Neuronal stem cell (in vitro differentiated cells): Measurements from ENCODE around the gene PPEF2.
A peak's percentile ranks its signal among the peaks of the same experiment; 100 is the strongest.

ENCODE experiments used
- DNase-seq: peaks from one replicate; pipeline ENCODE4 v3.0.0-alpha.2; 2013; ENCODE audit warnings: low spot score
- H2AFZ ChIP-seq: one replicate; pipeline ENCODE4 v1.6.1; 2013; ENCODE audit warnings: mild to moderate bottlenecking, low read length, inconsistent platforms
- H2AK5ac ChIP-seq: 2 replicates; pipeline ENCODE4 v1.6.1; 2013; ENCODE audit warnings: low read depth, mild to moderate bottlenecking, inconsistent platforms, low read length, moderate library complexity, mixed read lengths
- H2BK120ac ChIP-seq: 2 replicates; pipeline ENCODE4 v1.6.1; 2013; ENCODE audit warnings: low read depth, mild to moderate bottlenecking, inconsistent platforms, low read length, moderate library complexity, mixed read lengths
- H2BK12ac ChIP-seq: one replicate; pipeline ENCODE4 v1.6.1; 2013; ENCODE audit warnings: low read length, inconsistent platforms
- H2BK15ac ChIP-seq: 2 replicates; pipeline ENCODE4 v1.6.1; 2013; ENCODE audit warnings: mild to moderate bottlenecking, low read length, inconsistent platforms, mixed read lengths
- H2BK5ac ChIP-seq: one replicate; pipeline ENCODE4 v1.6.1; 2013; ENCODE audit warnings: inconsistent platforms, mild to moderate bottlenecking, low read length, moderate library complexity
- H3K14ac ChIP-seq: one replicate; pipeline ENCODE4 v1.6.1; 2013; ENCODE audit warnings: low read length, inconsistent platforms
- H3K18ac ChIP-seq: 2 replicates; pipeline ENCODE4 v1.6.1; 2013; ENCODE audit warnings: low read length, inconsistent platforms
- H3K23ac ChIP-seq: 2 replicates; pipeline ENCODE4 v1.6.1; 2013; ENCODE audit warnings: low read depth, mild to moderate bottlenecking, mixed read lengths, low read length, inconsistent platforms; ENCODE audit not compliant: poor library complexity
- H3K27ac ChIP-seq: replicated peaks from 3 replicates; pipeline ENCODE4 v1.5.1; 2013; ENCODE audit warnings: low read length, inconsistent platforms
- H3K27me3 ChIP-seq, 3 experiments: 2 replicates each; pipeline ENCODE4 v1.6.1; 2013; ENCODE audit warnings: low read length in 3 of 3, mild to moderate bottlenecking in 2 of 3, inconsistent platforms in 1 of 3, low read depth in 1 of 3, mixed read lengths in 1 of 3, moderate library complexity in 1 of 3; ENCODE audit not compliant: control insufficient read depth in 3 of 3, insufficient read depth in 3 of 3
- H3K36me3 ChIP-seq, 2 donors: replicated peaks in 1 of 2; 2 replicates each; pipeline ENCODE4 v1.6.1; 2013; ENCODE audit warnings: low read length in 2 of 2; ENCODE audit not compliant: control insufficient read depth in 2 of 2, insufficient read depth in 2 of 2
- H3K4ac ChIP-seq: 2 replicates; pipeline ENCODE4 v1.6.1; 2013; ENCODE audit warnings: inconsistent platforms, mild to moderate bottlenecking, low read length, moderate library complexity
- H3K4me1 ChIP-seq, 2 donors: 1 replicate in 1 of 2; 2 replicates in 1 of 2; pipeline ENCODE4 v1.6.1; 2013; ENCODE audit warnings: low read length in 2 of 2, low read depth in 1 of 2; ENCODE audit not compliant: control insufficient read depth in 2 of 2, insufficient read depth in 1 of 2
- H3K4me2 ChIP-seq: one replicate; pipeline ENCODE4 v1.6.1; 2013; ENCODE audit warnings: mild to moderate bottlenecking, low read length, inconsistent platforms; ENCODE audit not compliant: insufficient read depth, poor library complexity, severe bottlenecking
- H3K4me3 ChIP-seq, 2 donors: 2 replicates each; pipeline ENCODE4 v1.5.1; 2013; ENCODE audit warnings: low read length in 2 of 2, mild to moderate bottlenecking in 2 of 2, inconsistent platforms in 1 of 2, moderate library complexity in 1 of 2
- H3K79me1 ChIP-seq: one replicate; pipeline ENCODE4 v1.6.1; 2013; ENCODE audit warnings: low read depth, mild to moderate bottlenecking, inconsistent platforms, low read length, moderate library complexity
- H3K9ac ChIP-seq: one replicate; pipeline ENCODE4 v1.6.1; 2013; ENCODE audit warnings: mild to moderate bottlenecking, low read depth, low read length, inconsistent platforms; ENCODE audit not compliant: poor library complexity
- H3K9me3 ChIP-seq, 2 donors: replicated peaks in 1 of 2; 2 replicates each; pipeline versions ENCODE3 to v1.6.1; 2013; ENCODE audit warnings: low read length in 2 of 2, mild to moderate bottlenecking in 2 of 2, inconsistent platforms in 1 of 2, low read depth in 1 of 2, mixed read lengths in 1 of 2, moderate library complexity in 1 of 2; ENCODE audit not compliant: control insufficient read depth in 2 of 2, insufficient read depth in 1 of 2
- H4K8ac ChIP-seq: one replicate; pipeline ENCODE4 v1.6.1; 2013; ENCODE audit warnings: low read depth, mild to moderate bottlenecking, inconsistent platforms, low read length, moderate library complexity
- H4K91ac ChIP-seq: one replicate; pipeline ENCODE4 v1.6.1; 2013; ENCODE audit warnings: low read length, low read depth, mild to moderate bottlenecking, inconsistent platforms; ENCODE audit not compliant: poor library complexity
- WGBS, 2 donors: extraction: QIAGEN DNeasy Blood & Tissue Kit; methylation state at CpG; one replicate each; pipeline ENCODE4 v1.1.7; 2013; ENCODE audit warnings: missing lambda C conversion rate in 2 of 2, mixed read lengths in 1 of 2; ENCODE audit not compliant: insufficient read length in 2 of 2, insufficient replicate concordance in 1 of 2; ENCODE audit errors: extremely low coverage in 2 of 2; 5-methylcytosine and 5-hydroxymethylcytosine counted together

PPEF2 gene

DNA sequence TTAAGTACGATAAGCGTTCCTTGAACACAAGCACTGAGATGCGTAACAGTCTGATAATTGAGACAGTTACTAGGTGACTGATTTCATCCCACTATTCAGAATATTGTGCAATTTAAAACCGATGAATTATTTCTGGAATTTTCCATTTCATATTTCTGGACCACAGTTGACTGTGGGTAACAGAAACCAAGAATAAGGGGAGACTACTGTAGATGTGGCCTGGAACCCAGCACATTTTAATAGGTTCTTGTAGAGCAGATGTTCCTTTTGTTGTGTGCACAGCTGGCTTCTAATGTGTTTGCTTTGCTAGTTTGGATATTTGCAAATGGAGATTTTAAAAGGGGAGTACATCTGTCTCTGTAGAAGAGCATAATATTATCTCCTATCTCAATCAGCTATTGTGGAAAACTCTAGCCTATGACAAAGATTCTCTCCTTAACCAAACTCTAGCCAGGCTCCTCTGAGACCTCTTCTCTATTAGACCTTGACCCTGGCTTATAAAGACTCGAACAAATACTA is 22.1 kb upstream of the PPEF2 start:
- H3K4ac ChIP-seq: no peak overlapping the region
- peaks cover 1 to 3% of the 10 kb centered on the region in 2 donors for H3K4me1 ChIP-seq
- H3K9me3 ChIP-seq: peaks cover 0 to 2% of the 10 kb centered on the region in 2 donors

GRCh38 chr4:75922588-75922987 is 20.3 kb upstream of the PPEF2 start:
- H2BK5ac ChIP-seq: no peak overlapping the region
- H3K14ac ChIP-seq: no peak overlapping the region
- H4K91ac ChIP-seq: no peak overlapping the region
- H2BK120ac ChIP-seq: no peak overlapping the region
- peaks cover 0 to 3% of the 10 kb centered on the region in 2 donors for H3K36me3 ChIP-seq
- peaks cover 0 to 2% of the 10 kb centered on the region in 2 donors for H3K9me3 ChIP-seq
- no peak overlapping the region for H2BK12ac ChIP-seq
- H2AK5ac ChIP-seq: no peak overlapping the region
- H2AFZ ChIP-seq: no peak overlapping the region
- no peak overlapping the region for H3K4me3 ChIP-seq
- H2BK15ac ChIP-seq: no peak overlapping the region
- DNase-seq: no peak
- no peak overlapping the region for H3K27ac ChIP-seq
- peaks cover 1 to 3% of the 10 kb centered on the region in 2 donors for H3K4me1 ChIP-seq
- no peak overlapping the region for H3K4ac ChIP-seq
- H4K8ac ChIP-seq: no peak overlapping the region
- H3K4me2 ChIP-seq: no peak overlapping the region
- no peaks in the 10 kb centered on the region for H3K79me1 ChIP-seq
- no peak overlapping the region for H3K23ac ChIP-seq
- no peak overlapping the region for H3K18ac ChIP-seq
- WGBS, 2 donors: no CpG with 5 or more reads among the region's 1 CpG
- H3K27me3 ChIP-seq: no peaks in the 10 kb centered on the region
- H3K9ac ChIP-seq: no peak overlapping the region

More for the DNA sequence above, 22.1 kb upstream of the PPEF2 start:
- no peak overlapping the region for H3K23ac ChIP-seq
- H2BK120ac ChIP-seq: no peak overlapping the region
- H3K27me3 ChIP-seq: no peaks in the 10 kb centered on the region
- H2AFZ ChIP-seq: no peak overlapping the region
- H3K4me3 ChIP-seq: no peak overlapping the region
- H3K27ac ChIP-seq: no peak overlapping the region
- no peak overlapping the region for H2BK5ac ChIP-seq
- no CpG with 5 or more reads among the region's 5 CpGs for WGBS, 2 donors
- no peak overlapping the region for H3K14ac ChIP-seq
- peaks cover 0 to 3% of the 10 kb centered on the region in 2 donors for H3K36me3 ChIP-seq
- no peak overlapping the region for H4K8ac ChIP-seq
- H3K79me1 ChIP-seq: no peaks in the 10 kb centered on the region
- no peak overlapping the region for H2AK5ac ChIP-seq
- DNase-seq: no peak
- no peak overlapping the region for H2BK15ac ChIP-seq
- H3K9ac ChIP-seq: no peak overlapping the region
- no peak overlapping the region for H3K18ac ChIP-seq
- H2BK12ac ChIP-seq: no peak overlapping the region
- H4K91ac ChIP-seq: no peak overlapping the region
- H3K4me2 ChIP-seq: no peak overlapping the region

DNA sequence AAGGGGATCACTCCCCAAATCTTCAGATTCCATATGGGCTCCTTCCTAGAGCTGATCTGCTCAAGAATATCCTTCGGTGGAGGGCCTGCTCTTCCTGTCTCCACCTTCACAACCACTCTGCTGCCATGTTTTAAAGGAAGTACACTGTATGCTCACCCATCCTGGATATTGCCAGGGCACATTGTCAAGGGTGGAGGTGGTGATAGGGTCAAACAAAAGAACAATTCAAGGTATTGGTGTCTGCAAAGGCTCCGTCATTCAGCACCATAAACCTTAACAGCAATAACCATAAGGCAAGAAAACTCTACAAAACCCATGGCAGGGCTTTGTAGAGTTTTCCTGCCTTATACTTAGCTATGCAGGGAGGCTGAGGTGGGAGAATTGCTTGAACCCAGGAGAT is 19.7 kb upstream of the PPEF2 start:
- Histone ChIP-seq H3K14ac (peak overlapping the region; percentile 64), H2AK5ac (no peak overlapping the region), H3K9me3 (peaks cover 0 to 2% of the 10 kb centered on the region in 2 donors), H3K27me3 (no peaks in the 10 kb centered on the region), H3K79me1 (no peaks in the 10 kb centered on the region), H3K4me2 (no peak overlapping the region), H3K4me1 (peaks cover 1 to 3% of the 10 kb centered on the region in 2 donors), H2BK5ac (no peak overlapping the region), H3K23ac (peak overlapping the region; percentile 49), H3K9ac (no peak overlapping the region), H3K18ac (no peak overlapping the region), H3K27ac (no peak overlapping the region), H4K8ac (no peak overlapping the region), H3K36me3 (peaks cover 0 to 3% of the 10 kb centered on the region in 2 donors), H2BK12ac (no peak overlapping the region), H3K4me3 (peak overlapping the region in 1 of 2 donors; percentile 31), H3K4ac (no peak overlapping the region), H2BK120ac (no peak overlapping the region), H2AFZ (no peak overlapping the region), H2BK15ac (no peak overlapping the region), H4K91ac (no peak overlapping the region)
- DNase-seq: no peak
- WGBS, 2 donors: no CpG with 5 or more reads among the region's 2 CpGs

GRCh38 chr4:75920327-75920726 is 18.1 kb upstream of the PPEF2 start:
- no peak overlapping the region for H3K23ac ChIP-seq
- H2AK5ac ChIP-seq: no peak overlapping the region
- no peaks in the 10 kb centered on the region for H3K27me3 ChIP-seq
- WGBS, 2 donors: no CpG with 5 or more reads among the region's 4 CpGs
- H3K4ac ChIP-seq: no peak overlapping the region
- H3K4me1 ChIP-seq: peaks cover 2 to 3% of the 10 kb centered on the region in 2 donors
- no peak overlapping the region for H2BK12ac ChIP-seq
- H3K9ac ChIP-seq: no peak overlapping the region
- H3K36me3 ChIP-seq: peaks cover 0 to 3% of the 10 kb centered on the region in 2 donors
- no peak overlapping the region for H2AFZ ChIP-seq
- no peak overlapping the region for H3K18ac ChIP-seq
- no peak overlapping the region for H4K8ac ChIP-seq
- no peaks in the 10 kb centered on the region for H3K79me1 ChIP-seq
- no peak overlapping the region for H2BK120ac ChIP-seq
- no peak overlapping the region for H4K91ac ChIP-seq
- no peak overlapping the region for H3K27ac ChIP-seq
- no peak overlapping the region for H2BK5ac ChIP-seq
- no peak overlapping the region for H2BK15ac ChIP-seq
- peaks cover 0 to 3% of the 10 kb centered on the region in 2 donors for H3K9me3 ChIP-seq
- no peak overlapping the region for H3K4me2 ChIP-seq
- H3K14ac ChIP-seq: no peak overlapping the region
- no peak for DNase-seq
- no peak overlapping the region for H3K4me3 ChIP-seq
